Uterus (tissue), 4 donors: ENCODE measurements around the gene COL5A1. TPM values are rescaled to one million over a fixed set of nuclear protein-coding genes. Genes with fewer than 3 reads are reported as not detected.

ENCODE experiments used
- DNase-seq, 2 donors: peaks; one replicate each; pipeline ENCODE4 v3.0.0-alpha.2; 2019 to 2020
- H3K27ac ChIP-seq, 2 donors: fragments of 200-600 bp; sonication (generic); 1 replicate in 1 of 2; 2 replicates in 1 of 2; pipeline ENCODE4 v1.5.1; 2016 to 2018
- H3K27me3 ChIP-seq, 2 donors: fragments of 200-600 bp; sonication (generic); one replicate each; pipeline ENCODE4 v1.5.1; 2018 to 2019; ENCODE audit warnings: control low read depth in 1 of 2
- H3K36me3 ChIP-seq, 2 donors: fragments of 200-600 bp; sonication (generic); one replicate each; pipeline ENCODE4 v1.5.1; 2019; ENCODE audit warnings: control low read depth in 1 of 2
- H3K4me1 ChIP-seq, 2 donors: fragments of 200-600 bp; sonication (generic); one replicate each; pipeline ENCODE4 v1.5.1; 2018 to 2019; ENCODE audit warnings: control low read depth in 1 of 2
- H3K4me3 ChIP-seq, 2 donors: fragments of 200-600 bp; sonication (generic); 1 replicate in 1 of 2; 2 replicates in 1 of 2; pipeline ENCODE4 v1.5.1; 2018 to 2019; ENCODE audit warnings: mild to moderate bottlenecking in 1 of 2
- H3K9me3 ChIP-seq, 2 donors: fragments of 200-600 bp; sonication (generic); one replicate each; pipeline ENCODE4 v1.5.1; 2019; ENCODE audit warnings: control low read depth in 1 of 2
- CTCF ChIP-seq, 4 experiments: fragments of 200-600 bp in 2 of 4; fragments of 450-650 bp in 2 of 4; sonication (generic) in 2 of 4; IDR thresholded peaks; one replicate each; pipeline ENCODE4 v1.5.1; 2016 to 2019; ENCODE audit warnings: antibody characterized with exemption in 4 of 4, mild to moderate bottlenecking in 2 of 4, moderate library complexity in 1 of 4
- POLR2A ChIP-seq, 2 donors: fragments of 450-650 bp; IDR thresholded peaks; one replicate each; pipeline ENCODE4 v1.6.1; 2016; ENCODE audit warnings: antibody characterized with exemption in 2 of 2, mild to moderate bottlenecking in 1 of 2, moderate library complexity in 1 of 2
- intact Hi-C: fragments of 100-400 bp; cut with DNase I; formaldehyde crosslinking; loops from one replicate; pipeline ENCODE4 v1.15.1; 2023; ENCODE audit warnings: low total_unique reads
- total RNA-seq, 4 donors: library from RNA; depleted of rRNA in 3 of 4; stranded (reverse); fragments of >200 nt in 3 of 4; gene quantifications; one replicate each; pipeline versions ENCODE4 v1.1.0 to v1.2.4, GENCODE V29; 2014 to 2023
- donor health status: DM: yes; HTN: yes; CAD: no.

COL5A1 gene
- total RNA-seq, 4 donors from 2014 or later: 21.2 to 604 (median 129) TPM

- DNase-seq: no peak
- Histone ChIP-seq H3K27ac (no peak overlapping the region), H3K9me3 (no peaks in the 10 kb centered on the region), H3K4me3 (no peak overlapping the region), H3K4me1 (no peaks in the 10 kb centered on the region), H3K27me3 (no peaks in the 10 kb centered on the region), H3K36me3 (no peaks in the 10 kb centered on the region)
- TF ChIP-seq POLR2A (IDR thresholded peaks at IDR 0.05) (no peak), CTCF (IDR thresholded peaks at IDR 0.05) (no peak)
- intact Hi-C loops: no loop called here
These were observed 174.0 kb downstream of the COL5A1 start for GRCh38 chr9:134815435-134816214.

GRCh38 chr9:134816264-134816663, 174.7 kb downstream of the COL5A1 start:
- Histone ChIP-seq H3K4me3 (no peak overlapping the region), H3K4me1 (no peaks in the 10 kb centered on the region), H3K9me3 (no peaks in the 10 kb centered on the region), H3K27me3 (no peaks in the 10 kb centered on the region), H3K27ac (no peak overlapping the region), H3K36me3 (no peaks in the 10 kb centered on the region)
- intact Hi-C loops: no loop called here
- TF ChIP-seq CTCF (IDR thresholded peaks at IDR 0.05): no peak
- TF ChIP-seq POLR2A (IDR thresholded peaks at IDR 0.05): no peak
- no peak for DNase-seq

DNA sequence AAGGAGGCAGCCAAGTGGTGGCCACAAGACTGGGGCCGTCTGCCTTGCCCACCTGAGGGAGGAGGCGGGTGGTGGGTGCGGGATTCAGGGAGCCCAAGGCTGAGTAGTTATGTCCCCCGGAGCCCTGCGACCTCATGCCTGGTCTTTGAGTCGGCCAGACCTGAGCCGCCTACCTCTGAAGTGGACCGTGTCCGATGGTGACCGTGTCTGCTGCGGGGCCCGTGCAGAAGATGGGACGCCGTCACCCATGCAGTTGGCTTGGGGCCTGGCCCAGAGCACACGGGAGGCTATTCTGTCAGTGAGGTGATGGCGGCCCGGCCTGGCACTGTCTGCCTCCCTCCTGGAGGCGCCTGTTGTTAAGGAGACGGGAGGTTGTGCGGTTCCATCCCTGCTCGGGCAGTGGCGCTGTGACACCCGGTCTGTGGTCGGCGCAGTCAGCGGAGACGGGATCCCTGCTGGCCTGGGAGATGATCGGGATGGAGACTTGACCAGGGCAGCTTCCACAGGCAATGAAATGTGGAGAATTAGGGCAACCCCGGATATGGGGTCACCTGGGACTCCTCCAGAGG, 176.5 kb downstream of the COL5A1 start:
- TF ChIP-seq POLR2A (IDR thresholded peaks at IDR 0.05) (no peak), CTCF (IDR thresholded peaks at IDR 0.05) (no peak)
- H3K4me3 ChIP-seq: no peak overlapping the region
- intact Hi-C loops: no loop called here
- H3K36me3 ChIP-seq: no peaks in the 10 kb centered on the region
- DNase-seq: no peak
- H3K27me3 ChIP-seq: no peaks in the 10 kb centered on the region
- no peaks in the 10 kb centered on the region for H3K9me3 ChIP-seq
- no peaks in the 10 kb centered on the region for H3K4me1 ChIP-seq
- no peak overlapping the region for H3K27ac ChIP-seq

- Histone ChIP-seq H3K4me1 (no peaks in the 10 kb centered on the region), H3K9me3 (no peaks in the 10 kb centered on the region), H3K4me3 (no peak overlapping the region), H3K36me3 (no peaks in the 10 kb centered on the region), H3K27ac (no peak overlapping the region), H3K27me3 (no peaks in the 10 kb centered on the region)
- intact Hi-C loops: no loop called here
- DNase-seq: no peak
- TF ChIP-seq POLR2A (IDR thresholded peaks at IDR 0.05): no peak
- TF ChIP-seq CTCF (IDR thresholded peaks at IDR 0.05): no peak
These were observed 177.0 kb downstream of the COL5A1 start for GRCh38 chr9:134818591-134818990.

DNA sequence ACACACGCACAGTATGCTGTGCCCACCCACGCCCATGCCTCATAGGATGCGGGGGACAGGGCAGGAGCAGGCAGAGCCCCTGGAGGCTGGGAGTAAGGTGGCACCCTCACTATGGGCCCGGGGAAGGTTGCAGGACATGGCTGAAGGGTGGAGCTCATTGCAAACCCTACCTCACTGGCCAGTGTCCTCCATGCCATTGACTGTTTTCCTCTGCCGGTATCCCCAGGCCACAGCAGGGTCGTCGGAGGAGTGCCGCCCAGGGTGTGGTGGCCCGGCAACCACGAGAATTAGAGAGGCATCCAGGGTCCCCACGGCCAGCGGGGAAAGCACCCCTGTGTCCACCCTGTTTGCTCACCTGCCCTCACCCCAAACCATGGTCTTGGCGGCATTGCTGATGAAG, 179.3 kb downstream of the COL5A1 start:
- Histone ChIP-seq H3K4me1 (no peaks in the 10 kb centered on the region), H3K9me3 (no peaks in the 10 kb centered on the region), H3K4me3 (no peak overlapping the region), H3K27me3 (no peaks in the 10 kb centered on the region), H3K27ac (no peak overlapping the region), H3K36me3 (no peaks in the 10 kb centered on the region)
- intact Hi-C loops: no loop called here
- TF ChIP-seq CTCF (IDR thresholded peaks at IDR 0.05) (no peak), POLR2A (IDR thresholded peaks at IDR 0.05) (no peak)
- no peak for DNase-seq
